GM21737 (cell line): Measurements from ENCODE around the gene OR5AC2.
A peak's percentile ranks its signal among the peaks of the same experiment; 100 is the strongest.

Experiments used
- ATAC-seq: cut with Tn5 transposase; IDR thresholded peaks from one replicate; pipeline ENCODE4 v1.9.1; 2021; ENCODE audit warnings: mild to moderate bottlenecking, moderate library complexity; ENCODE audit not compliant: unreplicated experiment

OR5AC2 gene, protein sequence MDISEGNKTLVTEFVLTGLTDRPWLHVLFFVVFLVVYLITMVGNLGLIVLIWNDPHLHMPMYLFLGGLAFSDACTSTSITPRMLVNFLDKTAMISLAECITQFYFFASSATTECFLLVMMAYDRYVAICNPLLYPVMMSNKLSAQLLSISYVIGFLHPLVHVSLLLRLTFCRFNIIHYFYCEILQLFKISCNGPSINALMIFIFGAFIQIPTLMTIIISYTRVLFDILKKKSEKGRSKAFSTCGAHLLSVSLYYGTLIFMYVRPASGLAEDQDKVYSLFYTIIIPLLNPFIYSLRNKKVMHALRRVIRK

DNA sequence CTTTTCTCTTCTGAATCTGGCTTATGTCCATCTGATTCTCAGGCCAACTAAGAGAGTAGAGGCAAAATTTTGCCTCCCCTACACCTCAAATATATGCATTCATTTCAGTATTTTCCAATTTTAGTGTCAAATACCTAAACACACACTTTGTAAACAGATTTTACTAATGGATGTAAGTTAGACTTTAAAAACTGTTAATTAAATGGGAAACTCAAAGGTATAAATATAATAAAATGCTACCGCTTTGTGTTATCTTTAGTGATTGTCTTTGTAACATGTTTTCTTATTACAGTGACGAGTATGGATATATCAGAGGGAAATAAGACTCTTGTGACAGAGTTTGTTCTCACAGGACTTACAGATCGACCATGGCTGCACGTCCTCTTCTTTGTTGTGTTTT, at the start of gene OR5AC2:
OR5AC2 (plus strand) TSS at position 301 of the 400 bp plus-strand sequence; CDS start at position 301, 0 bp downstream.
- no peak for ATAC-seq

DNA sequence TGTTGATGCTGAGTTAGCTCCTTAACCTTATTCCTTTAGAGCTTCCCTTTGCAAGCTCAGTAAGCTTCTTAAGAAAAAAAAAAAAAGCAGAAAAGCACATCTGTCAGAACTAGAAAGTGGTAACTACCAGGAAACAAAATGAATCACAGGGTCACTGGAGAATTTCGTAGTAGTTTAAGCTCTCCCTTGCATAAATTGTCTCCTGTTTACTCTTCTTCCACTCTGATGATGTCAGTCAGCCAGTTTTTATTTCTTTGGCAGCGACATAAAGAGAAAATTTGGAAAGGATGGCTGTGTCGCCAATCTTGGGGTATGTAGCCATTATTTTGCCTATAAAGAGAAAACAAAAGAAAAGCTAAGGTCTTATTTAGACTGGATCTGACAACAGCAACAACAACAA, 48.7 kb upstream of the OR5AC2 start:
- no peak for ATAC-seq

GRCh38 chr3:98038876-98039275, 48.1 kb upstream of the OR5AC2 start:
- no peak for ATAC-seq

- peak; percentile 99 for ATAC-seq
Measured at GRCh38 chr3:98039322-98040024, 47.5 kb upstream of the OR5AC2 start.

GRCh38 chr3:98041350-98041749, 45.6 kb upstream of the OR5AC2 start:
- ATAC-seq: no peak

DNA sequence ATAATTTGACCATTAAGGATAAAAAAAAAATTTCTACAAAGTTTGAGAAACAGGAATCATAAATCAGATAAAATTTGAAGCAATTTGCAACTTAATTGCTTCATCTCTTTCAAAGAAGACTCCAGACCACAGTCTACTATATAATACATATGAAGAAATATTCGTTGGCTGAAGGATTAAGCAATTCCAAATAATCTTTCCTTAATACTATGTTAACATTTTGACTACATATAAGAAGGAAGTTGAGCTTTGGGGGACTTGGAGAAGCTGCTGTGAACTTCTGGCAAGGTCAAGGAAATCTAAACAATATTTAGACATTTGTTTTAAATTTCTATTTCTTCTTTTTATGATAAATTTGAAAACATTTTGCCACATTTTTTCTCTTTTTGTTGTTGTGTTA, 38.4 kb upstream of the OR5AC2 start:
- ATAC-seq: no peak

- no peak for ATAC-seq
Measured at GRCh38 chr3:98049271-98049670, 37.7 kb upstream of the OR5AC2 start.

- ATAC-seq: no peak
Measured at GRCh38 chr3:98056035-98056434, 30.9 kb upstream of the OR5AC2 start.

- no peak for ATAC-seq
Measured at GRCh38 chr3:98057631-98058030, 29.3 kb upstream of the OR5AC2 start.

DNA sequence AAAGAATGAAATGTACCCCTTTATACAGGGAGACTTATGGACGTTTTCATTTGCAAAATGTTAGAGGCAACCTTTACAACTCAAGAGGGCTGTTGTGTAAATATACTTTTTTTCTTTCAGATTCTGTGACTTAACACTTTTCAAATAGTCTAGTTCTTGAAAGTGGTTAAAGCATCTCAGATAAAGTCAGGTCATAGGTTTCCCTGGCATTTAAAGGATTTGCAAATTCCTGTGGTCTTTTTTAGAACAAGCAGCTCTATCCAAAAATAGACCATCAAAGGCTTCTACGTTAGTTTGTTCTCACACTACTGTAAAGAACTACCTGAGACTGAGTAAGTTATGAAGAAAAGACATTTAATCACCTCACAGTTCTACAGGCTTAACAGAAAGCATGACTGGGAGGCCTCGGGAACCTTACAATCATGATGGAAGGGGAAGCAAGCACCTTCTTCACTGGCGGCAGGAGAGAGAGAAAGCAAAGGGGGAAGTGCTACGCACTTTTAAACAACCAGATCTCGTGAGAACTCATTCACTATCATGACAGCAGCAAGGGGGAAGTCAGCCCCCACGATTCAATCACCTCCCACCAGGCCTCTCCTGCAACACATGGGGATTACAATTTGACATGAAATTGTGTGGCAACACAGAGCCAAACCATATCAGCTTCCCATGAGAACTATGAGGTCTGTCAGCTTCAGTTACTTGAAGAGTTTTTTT, 28.6 kb upstream of the OR5AC2 start:
- no peak for ATAC-seq

- ATAC-seq: no peak
Measured at GRCh38 chr3:98068824-98069223, 18.1 kb upstream of the OR5AC2 start.

GRCh38 chr3:98070840-98071239, 16.1 kb upstream of the OR5AC2 start:
- ATAC-seq: no peak

DNA sequence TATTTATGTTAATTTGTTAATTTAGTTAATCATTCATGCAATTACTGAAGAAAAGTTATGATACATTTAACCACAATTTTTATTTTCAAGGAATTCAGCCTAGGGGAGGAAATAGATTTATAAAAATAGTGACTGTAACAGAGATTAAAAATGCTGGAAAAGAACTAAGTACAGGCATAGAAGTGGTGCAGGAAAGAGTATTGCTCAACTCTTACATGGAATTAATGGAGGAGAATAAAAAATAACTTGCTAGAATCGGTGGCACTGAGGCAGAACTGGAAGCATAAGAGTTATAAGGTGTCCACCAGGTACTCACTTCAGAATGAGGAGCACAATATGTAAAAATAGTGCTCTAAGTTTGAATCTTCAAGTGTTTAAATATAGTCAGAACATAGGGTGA, 13.5 kb upstream of the OR5AC2 start:
- no peak for ATAC-seq

DNA sequence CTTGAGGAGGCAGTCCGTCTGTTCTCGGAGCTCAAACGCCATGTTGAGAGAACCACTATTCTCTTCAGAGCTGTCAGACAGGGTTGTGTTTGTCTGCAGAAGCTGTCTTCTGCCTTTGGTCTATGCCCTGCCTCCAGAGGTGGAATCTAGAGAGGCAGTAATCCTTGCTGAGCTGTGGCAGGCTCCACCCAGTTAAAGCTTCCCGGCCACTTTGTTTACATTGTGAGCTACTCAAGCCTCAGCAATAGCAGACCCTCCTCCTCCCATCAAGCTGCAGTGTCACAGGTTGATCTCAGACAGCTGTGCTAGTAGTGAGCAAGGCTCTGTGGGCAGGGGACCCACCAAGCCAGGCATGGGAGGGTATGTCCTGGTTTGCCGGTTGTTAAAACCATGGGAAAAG, 8.9 kb downstream of the OR5AC2 start:
- no peak for ATAC-seq

GRCh38 chr3:98099848-98100247, 12.9 kb downstream of the OR5AC2 start:
- no peak for ATAC-seq

GRCh38 chr3:98108162-98108561, 21.2 kb downstream of the OR5AC2 start:
- no peak for ATAC-seq

DNA sequence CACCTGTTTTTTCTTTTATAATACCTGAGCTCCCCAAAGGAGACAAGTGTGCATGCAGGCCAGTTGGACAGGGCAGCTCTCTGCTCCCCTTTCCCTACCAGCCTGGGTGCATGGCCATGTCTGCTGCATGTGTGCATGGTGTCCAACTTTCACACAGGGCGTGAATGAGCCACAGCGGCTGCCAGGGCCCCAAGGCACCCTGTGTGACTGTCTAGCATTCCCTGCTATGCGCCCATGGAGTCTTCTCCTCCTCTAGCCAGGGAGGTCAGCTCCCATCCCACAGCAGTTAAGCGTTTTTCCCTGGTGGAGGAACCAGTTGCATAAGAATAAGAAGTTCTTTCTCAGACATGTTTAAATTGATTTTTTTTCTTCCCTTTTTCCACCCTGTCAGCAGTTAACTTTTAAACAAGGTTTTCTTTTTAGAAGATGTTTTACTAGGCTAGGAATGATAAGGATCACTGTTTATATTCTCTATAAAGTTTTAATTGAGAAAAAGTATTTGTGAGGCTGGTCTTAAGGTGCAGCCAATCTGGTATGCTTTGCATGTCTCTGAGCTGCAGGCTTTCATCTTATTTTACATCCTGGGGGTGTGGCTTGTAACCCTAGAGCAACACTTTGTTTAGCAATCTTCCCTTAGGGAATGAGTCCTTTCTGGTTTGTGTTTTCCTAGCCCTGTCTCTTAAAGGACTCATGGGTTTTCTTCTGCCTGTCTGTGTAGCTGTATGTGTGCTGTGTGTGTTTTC, 23.0 kb downstream of the OR5AC2 start:
- ATAC-seq: no peak

DNA sequence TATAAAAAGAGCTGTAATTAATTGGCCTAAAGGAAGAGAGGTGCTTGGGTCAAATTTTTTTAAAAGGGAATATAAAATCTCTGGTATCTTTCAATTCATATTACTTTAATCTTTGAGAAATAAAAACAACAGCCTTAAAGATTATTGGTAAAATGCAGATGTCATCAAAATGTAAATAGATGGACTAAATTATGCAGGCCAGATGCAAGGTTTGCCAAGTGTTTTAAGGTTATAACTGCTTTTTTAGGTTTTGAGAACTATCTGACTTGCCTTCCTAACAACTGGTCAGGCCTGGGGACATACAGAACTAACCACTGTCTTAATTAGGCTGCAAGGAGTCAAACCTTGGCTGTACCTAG, 23.6 kb downstream of the OR5AC2 start:
- no peak for ATAC-seq

- ATAC-seq: no peak
Measured at GRCh38 chr3:98114264-98114663, 27.3 kb downstream of the OR5AC2 start.

- ATAC-seq: no peak
Measured at GRCh38 chr3:98115717-98116116, 28.7 kb downstream of the OR5AC2 start.

- ATAC-seq: no peak
Measured at GRCh38 chr3:98130421-98130820, 43.4 kb downstream of the OR5AC2 start, which contains the start of gene OR5H1. OR5H1 (plus strand) TSS chr3:98130721; CDS start chr3:98132698, 1,977 bp downstream.
